GM19099 (cell line): ENCODE data around the gene SP9.

Experiments used
- POLR2A ChIP-seq: IDR thresholded peaks from 3 replicates; pipeline ENCODE4 v1.6.1; 2011; ENCODE audit warnings: low read depth; ENCODE audit not compliant: insufficient read length; ENCODE audit errors: extremely low read depth

SP9 gene

DNA sequence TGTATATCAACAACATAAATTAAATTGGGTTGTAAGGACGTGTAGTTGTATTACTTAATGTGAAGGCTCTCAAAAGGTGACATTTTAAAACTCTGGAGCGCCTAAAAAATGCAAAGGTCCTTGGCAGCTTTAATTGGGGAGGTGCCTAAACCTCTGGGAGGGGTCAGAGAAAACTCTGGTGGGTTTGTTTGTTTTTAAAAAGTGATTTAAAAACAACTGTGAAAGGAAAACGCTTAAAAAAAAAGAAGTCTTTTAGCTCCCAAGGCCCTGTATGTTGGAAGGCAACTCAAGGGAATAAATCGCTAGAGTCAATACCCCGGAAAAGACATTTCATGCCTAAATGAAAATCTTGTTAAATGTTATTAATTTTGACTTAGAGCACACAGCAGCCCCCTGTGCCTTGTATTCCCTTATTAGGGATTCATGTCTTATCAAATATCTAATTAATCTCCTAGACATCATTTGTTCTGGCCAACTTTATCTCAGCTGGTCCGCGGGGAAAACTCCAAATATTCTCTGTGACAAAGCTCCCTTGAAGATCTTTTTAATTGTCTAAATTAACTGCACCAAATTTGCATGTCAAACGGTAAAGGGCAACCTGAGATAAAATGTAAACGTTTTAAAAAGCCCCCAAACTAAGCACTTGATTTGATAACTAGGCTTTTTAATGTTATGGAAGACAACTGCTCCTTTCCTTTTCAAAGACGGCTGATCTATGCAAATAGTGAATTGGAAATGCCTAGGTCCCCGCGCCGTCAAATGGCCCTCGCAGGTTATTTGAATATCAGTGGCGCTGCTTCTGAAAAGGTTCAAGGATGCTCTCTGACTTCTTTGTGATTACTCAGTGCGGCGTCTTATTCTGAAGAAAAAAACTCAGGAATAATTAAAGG is 4.2 kb downstream of the SP9 start:
- no peak for TF ChIP-seq POLR2A

DNA sequence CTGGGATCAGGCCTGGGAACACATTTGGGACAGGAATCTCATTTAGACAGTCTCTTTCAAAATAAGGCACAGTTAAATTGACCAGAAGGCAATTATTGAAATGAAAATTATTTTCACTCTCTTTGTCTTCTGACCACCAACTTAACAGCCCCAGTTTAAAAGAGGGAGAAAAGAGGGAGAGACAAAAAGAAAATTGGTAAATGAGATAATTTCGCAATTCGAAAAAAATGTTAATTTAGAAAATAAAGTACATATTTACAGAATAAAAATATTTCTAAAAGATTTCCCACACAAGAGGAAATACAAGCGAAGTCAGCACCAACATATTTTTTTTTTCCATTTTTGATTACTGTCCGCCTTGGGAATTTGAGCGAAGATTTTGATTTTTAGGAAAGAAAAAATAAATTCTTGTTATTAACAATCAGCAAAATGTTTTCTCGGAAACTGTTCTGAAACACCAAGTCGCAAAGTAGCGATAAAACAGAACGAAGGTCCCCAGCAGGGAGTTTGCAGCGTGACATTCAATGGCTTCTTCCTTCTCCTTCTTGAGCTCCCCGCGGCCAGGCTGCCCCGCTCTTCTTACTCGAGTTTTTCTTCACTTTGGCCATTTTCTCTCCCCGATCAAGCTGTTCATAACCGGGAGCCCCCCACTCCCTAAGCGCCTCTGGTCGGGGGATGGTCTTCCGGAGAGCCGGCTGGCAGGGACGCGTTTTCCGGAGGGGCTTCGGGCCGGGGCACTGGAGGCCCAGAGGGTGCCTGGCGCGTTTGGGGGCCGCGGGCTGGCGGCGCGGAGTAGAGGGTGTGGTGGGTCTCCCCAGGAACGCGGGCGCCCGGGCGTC is 5.0 kb downstream of the SP9 start:
- no peak for TF ChIP-seq POLR2A

DNA sequence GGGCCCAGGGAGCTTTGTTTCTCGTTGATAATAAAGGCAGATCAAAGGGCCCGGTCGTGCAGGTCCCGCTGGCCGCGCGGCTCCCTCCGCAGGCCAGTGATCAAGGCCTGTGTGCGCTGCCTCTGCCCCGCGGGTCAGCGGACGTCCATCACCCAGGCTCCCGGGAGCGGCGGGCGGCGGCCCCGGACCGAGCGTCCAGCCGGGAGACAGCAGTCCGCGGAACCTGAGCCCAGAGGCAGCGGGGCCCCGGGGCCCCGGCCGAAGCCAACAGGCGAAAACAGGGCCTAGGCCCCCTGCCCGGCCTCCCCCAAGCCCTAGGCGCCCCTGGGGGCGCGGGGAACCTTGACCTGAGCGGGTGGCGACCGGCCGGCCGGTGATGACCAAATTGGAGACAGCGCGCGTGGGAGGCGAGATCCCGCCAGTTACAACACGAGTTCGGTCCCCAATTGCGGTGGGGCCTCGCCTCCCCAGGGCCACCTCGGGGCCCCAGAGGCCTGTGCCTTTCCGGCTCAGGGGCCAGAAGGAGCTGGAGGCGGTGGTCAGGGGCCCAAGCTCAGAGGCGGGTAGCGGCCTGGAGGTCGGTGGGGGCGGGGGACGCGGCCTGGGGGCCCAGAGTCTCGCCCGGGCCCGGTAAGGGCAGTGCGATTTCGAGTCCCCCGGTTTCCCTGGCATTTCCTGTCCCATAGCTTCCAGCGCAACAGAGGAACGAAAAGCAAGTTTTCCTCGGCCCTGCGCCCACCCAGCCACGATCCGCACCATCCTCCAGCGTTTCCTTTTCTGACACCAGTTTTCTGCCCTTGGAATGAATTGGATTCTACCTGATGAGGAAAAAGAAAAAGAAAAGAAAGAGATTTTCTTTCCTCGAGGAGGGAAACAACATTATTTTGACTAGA is 5.9 kb downstream of the SP9 start:
- no peak for TF ChIP-seq POLR2A

DNA sequence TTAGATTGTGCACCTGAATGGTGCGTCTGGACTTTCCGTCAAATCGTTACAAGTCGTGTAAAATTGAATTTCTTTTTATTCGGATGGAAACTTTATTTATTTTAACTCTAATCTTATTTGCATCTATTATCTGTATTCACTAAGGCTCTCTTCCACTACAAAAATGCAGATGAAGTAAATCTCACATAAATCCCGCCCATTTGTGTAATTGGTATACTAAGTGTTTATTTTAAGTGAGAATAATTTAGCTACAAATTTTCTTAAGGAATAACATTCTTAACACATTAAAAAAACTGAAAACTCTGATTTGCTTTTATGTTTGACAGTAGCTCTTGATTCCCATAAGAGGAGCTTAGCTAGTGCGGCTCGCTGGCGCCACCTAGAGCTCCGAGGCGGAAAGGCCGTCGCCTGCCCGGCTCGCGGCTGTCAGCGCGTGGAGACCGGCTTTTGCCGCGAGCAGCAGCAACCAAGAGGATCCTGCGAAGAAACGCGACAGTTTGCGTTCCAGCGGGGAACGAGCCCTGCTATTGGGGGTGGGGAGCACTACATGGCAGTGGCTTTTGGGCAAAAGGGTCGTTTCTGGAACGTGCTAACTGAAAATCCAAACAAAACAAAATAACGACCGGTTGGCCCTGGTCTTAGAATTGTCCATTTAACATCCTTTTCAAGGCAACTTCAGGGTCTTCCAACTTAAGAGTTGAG is 6.7 kb downstream of the SP9 start:
- TF ChIP-seq POLR2A: no peak

DNA sequence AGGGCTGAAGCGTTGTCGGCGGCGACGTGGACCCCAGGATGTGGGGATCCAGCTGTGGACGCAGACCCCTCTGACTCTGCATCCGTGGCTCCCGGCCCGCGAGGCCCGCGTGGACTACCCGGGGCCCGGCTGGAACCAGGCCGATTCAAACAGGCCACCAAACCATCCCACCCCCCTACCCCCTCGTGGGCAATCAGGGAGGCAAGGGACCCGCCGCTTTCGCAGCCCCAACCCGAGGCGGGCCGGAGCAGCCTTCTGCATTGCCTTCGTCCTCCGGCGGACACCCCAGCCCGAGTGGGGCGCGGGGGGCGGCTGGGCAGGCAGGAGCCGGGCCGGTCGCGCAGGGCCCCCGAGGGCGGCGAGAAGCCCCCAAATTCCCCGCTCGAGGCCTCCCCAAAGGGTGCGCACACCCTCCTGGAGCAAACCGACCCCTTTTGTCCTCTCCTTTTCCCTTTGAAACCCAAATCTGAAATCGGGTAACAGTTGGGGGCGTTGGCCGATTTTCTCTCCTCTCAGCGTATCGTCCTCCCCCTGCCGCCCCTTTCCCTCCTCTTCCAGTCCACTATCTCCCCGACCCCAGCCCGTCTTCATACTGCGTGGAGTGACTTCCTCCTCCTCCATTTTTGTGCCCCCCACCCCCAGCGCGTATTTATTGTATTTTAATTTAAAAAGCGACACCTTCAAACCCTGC is 7.4 kb downstream of the SP9 start:
- TF ChIP-seq POLR2A: no peak

- no peak for TF ChIP-seq POLR2A
Observed at GRCh38 chr2:174342686-174343342, 8.1 kb downstream of the SP9 start.

DNA sequence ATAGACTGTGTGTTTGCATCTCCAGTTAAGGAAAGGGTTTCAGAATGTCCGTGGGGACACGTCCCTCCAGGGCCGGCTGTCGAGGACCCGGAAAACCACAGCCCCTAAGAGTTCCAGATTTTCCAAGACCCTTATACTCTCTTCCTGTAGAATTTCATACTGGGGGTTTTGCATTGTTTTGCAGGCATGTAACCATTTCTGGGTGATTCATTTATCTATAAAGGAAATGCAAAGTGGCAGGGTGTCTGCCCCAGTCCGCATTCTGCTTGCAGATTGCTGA is 8.5 kb downstream of the SP9 start:
- TF ChIP-seq POLR2A: no peak

DNA sequence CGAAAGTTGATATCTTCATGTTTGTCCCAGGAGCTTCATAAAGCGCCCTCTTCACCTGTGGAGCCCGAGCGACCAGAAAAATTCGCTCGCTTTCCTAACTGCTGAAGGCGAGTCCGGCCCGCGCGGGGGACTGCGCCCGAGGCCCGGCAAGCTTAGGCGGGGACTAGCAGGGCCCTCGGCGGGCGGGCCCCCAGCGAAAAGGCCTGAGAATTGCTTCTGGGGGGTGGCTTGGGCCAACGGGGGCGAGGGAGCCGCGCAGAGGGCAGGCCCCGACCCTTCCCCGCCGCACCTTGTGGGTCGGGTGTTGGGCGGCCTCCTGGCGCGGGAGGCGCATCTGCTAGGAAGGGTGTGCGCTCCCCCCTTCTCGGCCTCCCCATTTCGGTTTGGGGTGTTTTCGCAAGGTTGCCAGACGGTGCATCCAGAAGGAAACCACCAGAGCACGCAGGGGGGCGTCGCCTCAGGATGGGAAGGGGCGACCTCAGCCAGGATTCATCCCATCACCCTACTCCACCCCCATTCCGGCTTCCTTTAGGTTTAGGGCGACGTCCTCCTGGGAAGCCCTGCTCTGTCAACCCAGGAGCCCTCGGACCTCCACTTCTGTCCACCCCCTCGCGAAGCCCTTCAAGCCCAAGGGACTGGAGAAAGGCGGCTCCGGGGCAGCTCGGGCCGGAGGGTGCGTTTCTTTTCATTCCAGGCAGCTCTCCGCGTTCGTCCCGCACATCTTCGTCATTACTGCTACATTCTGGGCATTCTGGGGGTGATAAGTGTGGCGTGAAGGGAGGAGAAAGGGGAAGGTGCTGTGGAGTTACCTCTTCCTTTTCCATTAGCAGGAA is 9.1 kb downstream of the SP9 start:
- TF ChIP-seq POLR2A: no peak

DNA sequence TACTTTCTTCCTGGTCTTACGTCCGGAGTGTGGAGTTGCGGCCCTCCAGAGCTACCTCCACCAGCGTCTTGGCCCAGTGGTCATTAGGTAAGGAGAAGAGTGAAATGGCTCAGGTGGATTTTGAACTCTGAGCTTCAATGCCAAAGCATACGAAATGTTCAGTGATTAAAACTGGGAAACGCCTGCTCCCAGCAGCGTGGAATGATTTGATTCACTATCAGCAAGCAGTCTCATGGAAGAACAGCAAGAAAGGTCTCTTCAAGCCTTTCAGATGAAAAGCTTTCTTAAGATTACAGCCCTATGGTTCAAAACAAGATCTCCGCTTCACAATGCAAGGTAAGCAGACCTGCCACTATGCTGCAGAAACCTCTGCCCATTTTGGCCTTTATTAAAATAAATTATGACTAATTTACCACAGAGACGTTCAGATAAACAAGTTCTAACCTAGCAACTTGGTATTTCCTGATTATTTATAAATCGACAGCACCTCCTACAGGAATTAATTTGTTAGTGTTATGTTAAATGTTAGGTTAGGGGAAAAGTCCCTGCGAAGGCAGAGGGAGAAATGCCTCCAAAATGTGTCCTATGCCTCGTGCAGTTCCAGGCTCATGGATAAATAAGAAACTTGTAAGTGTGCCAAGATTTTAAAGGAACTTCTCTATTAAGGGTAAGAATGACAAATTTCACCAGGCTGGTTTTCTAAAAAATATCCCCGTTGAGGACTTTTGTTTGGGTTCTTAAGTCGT is 10.1 kb downstream of the SP9 start:
- no peak for TF ChIP-seq POLR2A

- no peak for TF ChIP-seq POLR2A
Observed at GRCh38 chr2:174350018-174350417, 15.3 kb downstream of the SP9 start.

DNA sequence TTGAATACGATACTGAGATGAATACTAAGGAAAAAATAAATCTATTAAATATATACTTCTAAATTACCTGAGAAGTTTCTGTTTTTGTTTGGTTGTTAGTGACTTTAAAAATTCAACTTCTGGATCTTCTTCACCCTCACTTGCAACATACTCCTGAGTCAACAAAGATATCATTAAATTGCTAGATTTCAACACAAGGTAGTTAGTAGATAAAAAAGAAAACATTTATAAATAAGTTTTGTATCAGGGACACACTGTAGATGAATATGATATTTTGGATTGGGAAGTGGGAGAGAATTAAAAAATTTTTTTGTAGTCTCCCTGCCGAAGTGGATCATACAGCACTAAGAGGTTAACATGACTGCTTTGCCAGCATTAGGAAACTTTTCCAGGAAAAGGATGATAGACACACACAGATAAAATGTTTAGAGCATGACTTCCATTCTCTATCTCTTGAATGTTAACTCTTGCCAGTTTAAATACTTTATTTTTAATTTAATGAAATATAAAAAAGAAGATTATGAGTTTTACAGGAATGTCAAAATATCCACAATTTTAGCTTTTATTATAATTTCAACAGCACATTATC is 15.9 kb downstream of the SP9 start:
- no peak for TF ChIP-seq POLR2A

DNA sequence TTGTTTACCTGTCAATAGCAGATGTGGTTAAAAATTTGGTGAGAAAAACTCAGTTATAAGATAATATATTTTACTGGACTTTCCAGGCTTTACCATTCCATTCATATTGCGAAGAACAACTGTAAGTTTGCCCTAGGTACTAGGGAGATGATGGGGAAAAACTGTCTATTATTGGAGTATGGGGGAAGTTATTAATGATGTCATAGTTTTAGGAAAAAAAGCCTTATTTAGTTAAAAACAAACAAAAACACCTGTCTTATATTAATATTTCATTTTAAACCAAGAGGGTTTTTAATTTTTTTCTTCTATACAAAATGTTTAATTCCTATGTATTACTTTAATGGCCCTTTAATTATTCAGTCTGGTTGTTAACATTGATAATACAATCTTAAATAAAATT is 18.2 kb downstream of the SP9 start:
- no peak for TF ChIP-seq POLR2A
